Panc1 (cell line): ENCODE data around the gene POLR2A. TPM values are rescaled to one million over a fixed set of nuclear protein-coding genes. Genes with fewer than 3 reads are reported as not detected.

Source experiments
- ATAC-seq: fragments of 200-7000 bp; cut with Tn5 transposase; 2 replicates; pipeline ENCODE4 v1.9.1; 2020; ENCODE audit warnings: mild to moderate bottlenecking, moderate library complexity
- BruUV-seq: library from RNA; stranded (reverse); fragments of 400-500 nt; replicated peaks from 2 replicates; lab custom pipeline; 2021; lab: Mats Ljungman, UMichigan
- CTCF ChIA-PET: fragments of 300-600 bp; sonication (Branson Sonifier 250); formaldehyde crosslinking; loops from one replicate; lab custom pipeline; 2022; ENCODE audit warnings: antibody characterized with exemption; lab: Charles Lee
- POLR2A ChIA-PET: fragments of 300-600 bp; sonication (Branson Sonifier 250); formaldehyde crosslinking; loops from one replicate; lab custom pipeline; 2022; ENCODE audit warnings: antibody characterized with exemption; lab: Charles Lee
- DNase-seq: peaks from one replicate; pipeline ENCODE4 v3.0.0-alpha.2; 2010; ENCODE audit warnings: low read depth, low spot score
- H3K27ac ChIP-seq: 2 replicates; pipeline ENCODE4 v1.5.1; 2011; ENCODE audit warnings: mild to moderate bottlenecking, low read length, inconsistent platforms
- H3K27me3 ChIP-seq: fragments of 200-500 bp; sonication (Bioruptor generic); 2 replicates; pipeline ENCODE4 v1.6.0; 2014; ENCODE audit warnings: low read length, inconsistent platforms; ENCODE audit not compliant: control insufficient read depth, insufficient read depth
- H3K36me3 ChIP-seq: fragments of 200-500 bp; sonication (Bioruptor generic); 2 replicates; pipeline ENCODE4 v1.5.1; 2014; ENCODE audit warnings: inconsistent platforms, mild to moderate bottlenecking, low read length, moderate library complexity; ENCODE audit not compliant: control insufficient read depth, insufficient read depth
- H3K4me1 ChIP-seq: 2 replicates; pipeline ENCODE4 v1.5.1; 2011; ENCODE audit warnings: inconsistent platforms, mild to moderate bottlenecking, low read length, moderate library complexity; ENCODE audit not compliant: control insufficient read depth, insufficient read depth
- H3K4me3 ChIP-seq, 2 experiments: 2 replicates each; pipeline ENCODE4 v1.5.1; 2011 to 2012; ENCODE audit warnings: low read depth in 2 of 2, low read length in 2 of 2, mild to moderate bottlenecking in 2 of 2, inconsistent platforms in 1 of 2, moderate library complexity in 1 of 2
- H3K9me3 ChIP-seq: fragments of 200-500 bp; sonication (Bioruptor generic); 2 replicates; pipeline ENCODE4 v1.5.1; 2014; ENCODE audit warnings: low read depth, mild to moderate bottlenecking, inconsistent platforms, low read length, moderate library complexity; ENCODE audit not compliant: control insufficient read depth, insufficient read depth
- POLR2AphosphoS5 ChIP-seq: IDR thresholded peaks from 2 replicates; pipeline ENCODE4 v1.6.1; 2012; ENCODE audit warnings: mild to moderate bottlenecking, low read depth, low read length, moderate library complexity
- SIN3A ChIP-seq: IDR thresholded peaks from 2 replicates; pipeline ENCODE4 v1.6.1; 2012; ENCODE audit warnings: low read depth, mild to moderate bottlenecking, low read length, moderate library complexity, borderline replicate concordance; ENCODE audit not compliant: insufficient read depth
- TCF7L2 ChIP-seq: IDR thresholded peaks from 2 replicates; pipeline ENCODE4 v1.6.1; 2011; ENCODE audit warnings: mild to moderate bottlenecking, low read depth, low read length, inconsistent platforms
- in situ Hi-C: cut with HindIII; loops from 2 replicates; pipeline ENCODE4 v1.10.0; 2016; ENCODE audit warnings: low sequenced_read_pairs, low pct_unique_long_range_greater_than_20kb
- intact Hi-C: fragments of 100-400 bp; cut with micrococcal nuclease; formaldehyde crosslinking; loops from one replicate; pipeline ENCODE4 v1.10.0; 2022; ENCODE audit not compliant: unreplicated experiment
- total RNA-seq: library from RNA; stranded (reverse); gene quantifications from one replicate; pipeline ENCODE4 v1.2.1, GENCODE V29; 2021; ENCODE audit not compliant: unreplicated experiment
- TF ChIP-seq, protein P1 (sequence below), 2 experiments: IDR thresholded peaks; 2 replicates each; pipeline ENCODE4 v1.6.1; 2011 to 2012; ENCODE audit warnings: low read depth in 2 of 2, control low read depth in 1 of 2, low read length in 1 of 2, mild to moderate bottlenecking in 1 of 2, moderate library complexity in 1 of 2; ENCODE audit not compliant: insufficient read depth in 1 of 2
- TF ChIP-seq, protein P2 (sequence below): fragments of 450-650 bp; IDR thresholded peaks from 2 replicates; pipeline ENCODE4 v1.5.1; 2017; ENCODE audit warnings: mild to moderate bottlenecking

POLR2A gene
- total RNA-seq, 1 experiment from 2014 or later, result 181 TPM

DNA sequence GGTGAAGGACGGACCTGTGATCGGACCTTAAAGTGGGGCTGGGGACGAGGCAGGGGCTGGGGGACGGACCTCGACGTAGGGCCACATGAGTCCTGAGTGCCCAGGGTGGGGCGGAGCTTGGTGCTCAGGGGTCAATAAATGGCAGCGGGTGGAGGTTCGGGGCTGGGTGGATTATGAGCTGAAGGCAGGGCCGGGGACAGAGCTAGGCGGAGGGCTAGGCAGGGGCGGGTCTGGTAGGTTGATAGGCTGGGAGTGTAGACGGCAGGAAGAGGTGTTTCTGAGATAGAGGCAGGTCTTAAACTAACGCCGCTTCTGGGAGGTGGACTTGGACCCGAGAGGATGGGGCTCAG lies 38.6 kb upstream of the POLR2A start:
- TF ChIP-seq POLR2AphosphoS5, result no peak
- TF ChIP-seq, protein P1, sequence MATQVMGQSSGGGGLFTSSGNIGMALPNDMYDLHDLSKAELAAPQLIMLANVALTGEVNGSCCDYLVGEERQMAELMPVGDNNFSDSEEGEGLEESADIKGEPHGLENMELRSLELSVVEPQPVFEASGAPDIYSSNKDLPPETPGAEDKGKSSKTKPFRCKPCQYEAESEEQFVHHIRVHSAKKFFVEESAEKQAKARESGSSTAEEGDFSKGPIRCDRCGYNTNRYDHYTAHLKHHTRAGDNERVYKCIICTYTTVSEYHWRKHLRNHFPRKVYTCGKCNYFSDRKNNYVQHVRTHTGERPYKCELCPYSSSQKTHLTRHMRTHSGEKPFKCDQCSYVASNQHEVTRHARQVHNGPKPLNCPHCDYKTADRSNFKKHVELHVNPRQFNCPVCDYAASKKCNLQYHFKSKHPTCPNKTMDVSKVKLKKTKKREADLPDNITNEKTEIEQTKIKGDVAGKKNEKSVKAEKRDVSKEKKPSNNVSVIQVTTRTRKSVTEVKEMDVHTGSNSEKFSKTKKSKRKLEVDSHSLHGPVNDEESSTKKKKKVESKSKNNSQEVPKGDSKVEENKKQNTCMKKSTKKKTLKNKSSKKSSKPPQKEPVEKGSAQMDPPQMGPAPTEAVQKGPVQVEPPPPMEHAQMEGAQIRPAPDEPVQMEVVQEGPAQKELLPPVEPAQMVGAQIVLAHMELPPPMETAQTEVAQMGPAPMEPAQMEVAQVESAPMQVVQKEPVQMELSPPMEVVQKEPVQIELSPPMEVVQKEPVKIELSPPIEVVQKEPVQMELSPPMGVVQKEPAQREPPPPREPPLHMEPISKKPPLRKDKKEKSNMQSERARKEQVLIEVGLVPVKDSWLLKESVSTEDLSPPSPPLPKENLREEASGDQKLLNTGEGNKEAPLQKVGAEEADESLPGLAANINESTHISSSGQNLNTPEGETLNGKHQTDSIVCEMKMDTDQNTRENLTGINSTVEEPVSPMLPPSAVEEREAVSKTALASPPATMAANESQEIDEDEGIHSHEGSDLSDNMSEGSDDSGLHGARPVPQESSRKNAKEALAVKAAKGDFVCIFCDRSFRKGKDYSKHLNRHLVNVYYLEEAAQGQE (IDR thresholded peaks at IDR 0.05; ENCODE audit: insufficient read depth in 1 of 2, low read depth in 2 of 2, low read length in 1 of 2), result no peak
- TF ChIP-seq SIN3A, result no peak
- no peak for TF ChIP-seq TCF7L2
- TF ChIP-seq, protein P2, sequence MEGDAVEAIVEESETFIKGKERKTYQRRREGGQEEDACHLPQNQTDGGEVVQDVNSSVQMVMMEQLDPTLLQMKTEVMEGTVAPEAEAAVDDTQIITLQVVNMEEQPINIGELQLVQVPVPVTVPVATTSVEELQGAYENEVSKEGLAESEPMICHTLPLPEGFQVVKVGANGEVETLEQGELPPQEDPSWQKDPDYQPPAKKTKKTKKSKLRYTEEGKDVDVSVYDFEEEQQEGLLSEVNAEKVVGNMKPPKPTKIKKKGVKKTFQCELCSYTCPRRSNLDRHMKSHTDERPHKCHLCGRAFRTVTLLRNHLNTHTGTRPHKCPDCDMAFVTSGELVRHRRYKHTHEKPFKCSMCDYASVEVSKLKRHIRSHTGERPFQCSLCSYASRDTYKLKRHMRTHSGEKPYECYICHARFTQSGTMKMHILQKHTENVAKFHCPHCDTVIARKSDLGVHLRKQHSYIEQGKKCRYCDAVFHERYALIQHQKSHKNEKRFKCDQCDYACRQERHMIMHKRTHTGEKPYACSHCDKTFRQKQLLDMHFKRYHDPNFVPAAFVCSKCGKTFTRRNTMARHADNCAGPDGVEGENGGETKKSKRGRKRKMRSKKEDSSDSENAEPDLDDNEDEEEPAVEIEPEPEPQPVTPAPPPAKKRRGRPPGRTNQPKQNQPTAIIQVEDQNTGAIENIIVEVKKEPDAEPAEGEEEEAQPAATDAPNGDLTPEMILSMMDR, result no peak
- H3K4me3 ChIP-seq, result peak overlapping the region; percentile 49 to 66
- CTCF ChIA-PET, result interaction anchor here (0.5 to 1.1 kb wide), 2 partner anchors 15 to 114 kb away, joined by 3 read pairs; no protein-coding TSS in a partner anchor
- no peak for DNase-seq
- peaks cover 12% of the 10 kb centered on the region for H3K4me1 ChIP-seq
- intact Hi-C loops, result no loop called here
- in situ Hi-C loops, result no loop called here
- POLR2A ChIA-PET, result interaction anchor here (0.5 to 0.6 kb wide), 2 partner anchors 9 to 131 kb away, joined by 4 to 9 read pairs; no protein-coding TSS in a partner anchor
- H3K27ac ChIP-seq, result peak overlapping the region; percentile 63
- no peaks in the 10 kb centered on the region for H3K27me3 ChIP-seq
- peak; percentile 89 for ATAC-seq
- H3K36me3 ChIP-seq, result no peaks in the 10 kb centered on the region
- H3K9me3 ChIP-seq, result no peaks in the 10 kb centered on the region
- BruUV-seq, result no TSS peak

DNA sequence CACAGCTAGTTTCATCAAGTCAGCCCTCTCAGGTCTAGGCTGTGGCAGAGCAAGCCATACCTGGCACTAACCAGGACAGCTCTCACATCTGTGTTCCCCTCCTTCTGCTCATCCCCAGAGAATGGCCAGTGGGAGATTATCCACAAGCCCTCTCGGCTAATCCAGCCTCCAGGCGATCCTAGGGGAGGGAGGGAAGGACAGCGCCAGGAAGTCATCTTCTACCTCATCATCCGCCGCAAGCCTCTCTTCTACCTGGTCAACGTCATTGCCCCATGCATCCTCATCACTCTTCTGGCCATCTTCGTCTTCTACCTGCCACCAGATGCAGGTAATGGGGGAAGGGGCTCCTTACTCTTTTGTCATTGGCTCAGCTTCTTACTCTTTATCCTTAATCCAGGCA lies 35.7 kb upstream of the POLR2A start:
- no peak overlapping the region for H3K4me3 ChIP-seq
- DNase-seq (no peak), ATAC-seq (no peak)
- H3K36me3 ChIP-seq, result no peaks in the 10 kb centered on the region
- CTCF ChIA-PET, result no interaction called here
- peaks cover 6% of the 10 kb centered on the region; the same call in 1 of the 2 replicates for H3K4me1 ChIP-seq
- H3K27me3 ChIP-seq, result no peaks in the 10 kb centered on the region
- TF ChIP-seq, protein P1 (IDR thresholded peaks at IDR 0.05; ENCODE audit: insufficient read depth in 1 of 2, low read depth in 2 of 2, low read length in 1 of 2), result no peak
- TF ChIP-seq TCF7L2, result no peak
- TF ChIP-seq SIN3A, result no peak
- TF ChIP-seq POLR2AphosphoS5, result no peak
- TF ChIP-seq, protein P2, result no peak
- no peak overlapping the region for H3K27ac ChIP-seq
- H3K9me3 ChIP-seq, result no peaks in the 10 kb centered on the region
- in situ Hi-C loops (no loop called here), intact Hi-C loops (no loop called here)
- no TSS peak for BruUV-seq
- POLR2A ChIA-PET, result no interaction called here
